ENCODE measurements around the gene KCTD3. TPM values are rescaled to one million over a fixed set of nuclear protein-coding genes. Genes with fewer than 3 reads are reported as not detected.

The KCTD3 gene
- total RNA-seq, 1 donor = 48.9 TPM

DNA sequence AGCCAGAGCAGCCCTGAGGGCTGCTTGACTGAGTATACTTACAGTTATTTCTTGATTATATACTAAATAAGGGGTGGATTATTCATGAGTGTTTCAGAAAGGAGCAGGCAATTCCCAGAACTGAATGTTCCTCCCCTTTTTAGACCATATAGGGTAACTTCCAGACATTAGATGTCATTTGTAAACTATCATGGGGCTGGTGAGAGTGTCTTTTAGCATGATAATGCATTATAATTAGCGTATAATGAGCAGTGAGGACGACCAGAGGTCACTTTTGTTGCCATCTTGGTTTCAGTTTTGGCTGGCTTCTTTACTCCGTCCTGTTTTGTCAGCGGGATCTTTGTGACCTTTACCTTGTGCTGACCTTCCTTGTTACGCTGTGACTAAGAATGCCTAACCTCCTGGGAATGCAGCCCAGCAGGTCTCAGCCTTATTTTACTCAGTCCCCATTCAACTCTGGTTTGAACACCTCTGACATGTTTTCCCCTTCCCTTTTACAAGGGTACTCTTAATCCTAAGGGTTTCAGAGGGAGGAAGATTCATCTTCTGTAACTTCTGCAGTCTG is 16.2 kb downstream of the KCTD3 start:
- TF ChIP-seq, protein P1, sequence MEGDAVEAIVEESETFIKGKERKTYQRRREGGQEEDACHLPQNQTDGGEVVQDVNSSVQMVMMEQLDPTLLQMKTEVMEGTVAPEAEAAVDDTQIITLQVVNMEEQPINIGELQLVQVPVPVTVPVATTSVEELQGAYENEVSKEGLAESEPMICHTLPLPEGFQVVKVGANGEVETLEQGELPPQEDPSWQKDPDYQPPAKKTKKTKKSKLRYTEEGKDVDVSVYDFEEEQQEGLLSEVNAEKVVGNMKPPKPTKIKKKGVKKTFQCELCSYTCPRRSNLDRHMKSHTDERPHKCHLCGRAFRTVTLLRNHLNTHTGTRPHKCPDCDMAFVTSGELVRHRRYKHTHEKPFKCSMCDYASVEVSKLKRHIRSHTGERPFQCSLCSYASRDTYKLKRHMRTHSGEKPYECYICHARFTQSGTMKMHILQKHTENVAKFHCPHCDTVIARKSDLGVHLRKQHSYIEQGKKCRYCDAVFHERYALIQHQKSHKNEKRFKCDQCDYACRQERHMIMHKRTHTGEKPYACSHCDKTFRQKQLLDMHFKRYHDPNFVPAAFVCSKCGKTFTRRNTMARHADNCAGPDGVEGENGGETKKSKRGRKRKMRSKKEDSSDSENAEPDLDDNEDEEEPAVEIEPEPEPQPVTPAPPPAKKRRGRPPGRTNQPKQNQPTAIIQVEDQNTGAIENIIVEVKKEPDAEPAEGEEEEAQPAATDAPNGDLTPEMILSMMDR (IDR thresholded peaks at IDR 0.05; ENCODE audit: extremely low read depth, low read depth, low read length) = no peak
- Histone ChIP-seq H3K4me2 (ENCODE audit: insufficient read depth, low read length) (no peak overlapping the region), H4K20me1 (ENCODE audit: insufficient read depth, low read length) (no peaks in the 10 kb centered on the region), H3K27me3 (ENCODE audit: insufficient read depth, low read length) (no peaks in the 10 kb centered on the region), H3K36me3 (ENCODE audit: insufficient read depth, low read length) (peaks cover 26% of the 10 kb centered on the region), H3K4me3 (ENCODE audit: insufficient read depth, low read length) (no peak overlapping the region), H3K9me3 (ENCODE audit: low read depth, low read length) (no peaks in the 10 kb centered on the region), H3K79me2 (ENCODE audit: insufficient read depth, low read length) (no peaks in the 10 kb centered on the region), H3K4me1 (ENCODE audit: insufficient read depth, low read length) (no peaks in the 10 kb centered on the region), H2AFZ (ENCODE audit: low read length) (no peak overlapping the region), H3K27ac (ENCODE audit: low read depth, low read length) (no peak overlapping the region)
- DNase-seq (ENCODE audit: insufficient read length, low spot score, missing footprints) = no peak

DNA sequence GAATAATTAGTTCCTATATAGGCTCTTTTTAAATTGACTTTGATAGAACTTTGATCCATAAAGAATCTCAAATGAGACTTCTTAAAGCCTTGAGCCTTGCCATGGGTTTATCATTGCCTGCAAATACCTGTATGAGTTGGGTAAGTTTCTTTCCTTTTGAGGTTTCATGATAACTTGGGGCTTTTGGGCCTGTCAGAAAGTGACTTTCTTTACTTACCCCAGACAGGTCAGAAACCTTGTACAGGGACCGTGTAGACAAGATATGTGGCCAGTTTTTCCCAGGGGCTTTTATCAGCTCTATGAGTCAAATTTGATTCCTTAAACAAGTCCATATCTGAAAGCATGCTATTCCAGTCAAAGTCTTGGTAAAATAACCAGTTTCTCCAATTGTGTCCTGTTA is 17.3 kb downstream of the KCTD3 start:
- Histone ChIP-seq H3K4me2 (ENCODE audit: insufficient read depth, low read length) (no peak overlapping the region), H4K20me1 (ENCODE audit: insufficient read depth, low read length) (peaks cover 2% of the 10 kb centered on the region), H3K4me3 (ENCODE audit: insufficient read depth, low read length) (no peak overlapping the region), H2AFZ (ENCODE audit: low read length) (no peak overlapping the region), H3K27me3 (ENCODE audit: insufficient read depth, low read length) (no peaks in the 10 kb centered on the region), H3K79me2 (ENCODE audit: insufficient read depth, low read length) (no peaks in the 10 kb centered on the region), H3K4me1 (ENCODE audit: insufficient read depth, low read length) (no peaks in the 10 kb centered on the region), H3K27ac (ENCODE audit: low read depth, low read length) (no peak overlapping the region), H3K36me3 (ENCODE audit: insufficient read depth, low read length) (peaks cover 15% of the 10 kb centered on the region), H3K9me3 (ENCODE audit: low read depth, low read length) (no peaks in the 10 kb centered on the region)
- TF ChIP-seq, protein P1 (IDR thresholded peaks at IDR 0.05; ENCODE audit: extremely low read depth, low read depth, low read length) = no peak
- no peak for DNase-seq (ENCODE audit: insufficient read length, low spot score, missing footprints)

GRCh38 chr1:215589650-215590435 is 22.7 kb downstream of the KCTD3 start:
- Histone ChIP-seq H3K9me3 (ENCODE audit: low read depth, low read length) (no peaks in the 10 kb centered on the region), H3K27ac (ENCODE audit: low read depth, low read length) (no peak overlapping the region), H4K20me1 (ENCODE audit: insufficient read depth, low read length) (peaks cover 2% of the 10 kb centered on the region), H3K27me3 (ENCODE audit: insufficient read depth, low read length) (no peaks in the 10 kb centered on the region), H3K4me3 (ENCODE audit: insufficient read depth, low read length) (no peak overlapping the region), H3K36me3 (ENCODE audit: insufficient read depth, low read length) (peaks cover 9% of the 10 kb centered on the region), H3K79me2 (ENCODE audit: insufficient read depth, low read length) (peaks cover 17% of the 10 kb centered on the region), H2AFZ (ENCODE audit: low read length) (no peak overlapping the region), H3K4me2 (ENCODE audit: insufficient read depth, low read length) (no peak overlapping the region), H3K4me1 (ENCODE audit: insufficient read depth, low read length) (peaks cover 9% of the 10 kb centered on the region)
- DNase-seq (ENCODE audit: insufficient read length, low spot score, missing footprints) = no peak
- TF ChIP-seq, protein P1 (IDR thresholded peaks at IDR 0.05; ENCODE audit: extremely low read depth, low read depth, low read length) = no peak

- Histone ChIP-seq H3K4me1 (ENCODE audit: insufficient read depth, low read length) (peaks cover 12% of the 10 kb centered on the region), H3K9me3 (ENCODE audit: low read depth, low read length) (no peaks in the 10 kb centered on the region), H3K27ac (ENCODE audit: low read depth, low read length) (no peak overlapping the region), H3K4me2 (ENCODE audit: insufficient read depth, low read length) (no peak overlapping the region), H3K27me3 (ENCODE audit: insufficient read depth, low read length) (no peaks in the 10 kb centered on the region), H3K36me3 (ENCODE audit: insufficient read depth, low read length) (peaks cover 13% of the 10 kb centered on the region), H4K20me1 (ENCODE audit: insufficient read depth, low read length) (peaks cover 2% of the 10 kb centered on the region), H2AFZ (ENCODE audit: low read length) (no peak overlapping the region), H3K79me2 (ENCODE audit: insufficient read depth, low read length) (peaks cover 19% of the 10 kb centered on the region), H3K4me3 (ENCODE audit: insufficient read depth, low read length) (no peak overlapping the region)
- no peak for DNase-seq (ENCODE audit: insufficient read length, low spot score, missing footprints)
- TF ChIP-seq, protein P1 (IDR thresholded peaks at IDR 0.05; ENCODE audit: extremely low read depth, low read depth, low read length) = no peak
These were observed 23.8 kb downstream of the KCTD3 start for GRCh38 chr1:215590779-215591491.
